ENCODE measurements around the gene IL36B.

Gene IL36B

GRCh38 chr2:113005030-113005509 lies 47.6 kb downstream of the IL36B start, which contains the start of gene IL36A:
Gene IL36A, plus strand, starts transcription at chr2:113005459. Its CDS starts 413 bp downstream, at chr2:113005872.
- DNase-seq = no peak

GRCh38 chr2:113002677-113003076 lies 50.0 kb downstream of the IL36B start:
- no peak for DNase-seq

DNA sequence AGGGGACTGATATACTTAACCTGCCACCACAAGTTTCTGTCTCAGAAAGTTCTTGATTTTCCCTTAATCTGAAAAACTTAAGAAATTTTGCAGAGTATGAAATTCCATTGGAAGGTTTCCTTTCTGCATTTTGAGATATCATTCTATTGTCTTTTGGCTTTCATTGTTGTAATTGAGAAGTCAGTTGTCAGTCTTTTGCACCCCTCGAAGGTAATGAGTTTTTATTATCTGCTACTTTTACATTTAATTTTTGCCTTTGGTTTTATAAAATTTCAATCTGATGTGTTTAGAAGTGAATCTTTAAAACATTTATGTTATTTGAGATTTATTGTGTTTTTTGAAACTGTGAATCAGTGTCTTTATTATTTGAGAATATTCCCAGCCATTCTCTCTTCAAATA lies 52.2 kb downstream of the IL36B start:
- DNase-seq = no peak

GRCh38 chr2:112997151-112997550 lies 55.5 kb downstream of the IL36B start:
- DNase-seq = no peak

DNA sequence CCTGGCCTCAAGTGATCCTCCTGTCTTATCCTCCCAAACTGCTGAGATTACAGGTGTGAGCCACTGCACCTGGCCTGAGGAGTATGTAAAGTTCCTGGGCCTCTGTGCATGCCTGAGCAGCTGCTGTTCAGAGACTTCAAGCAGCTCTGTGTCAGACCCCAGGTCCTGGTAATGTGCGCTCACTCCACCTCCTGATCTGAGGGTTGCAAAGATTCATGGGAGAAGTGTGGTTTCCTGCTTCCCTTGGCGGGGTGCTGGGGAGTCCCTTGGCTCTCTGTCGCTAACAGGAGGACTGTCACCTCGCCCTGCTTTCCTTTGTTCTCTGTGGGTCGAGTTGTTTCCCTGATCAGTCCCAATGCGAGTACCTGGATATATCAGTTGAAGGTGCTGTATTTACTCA lies 56.0 kb downstream of the IL36B start:
- no peak for DNase-seq

- no peak for DNase-seq
Observed at GRCh38 chr2:112995346-112995920, 57.2 kb downstream of the IL36B start.

DNA sequence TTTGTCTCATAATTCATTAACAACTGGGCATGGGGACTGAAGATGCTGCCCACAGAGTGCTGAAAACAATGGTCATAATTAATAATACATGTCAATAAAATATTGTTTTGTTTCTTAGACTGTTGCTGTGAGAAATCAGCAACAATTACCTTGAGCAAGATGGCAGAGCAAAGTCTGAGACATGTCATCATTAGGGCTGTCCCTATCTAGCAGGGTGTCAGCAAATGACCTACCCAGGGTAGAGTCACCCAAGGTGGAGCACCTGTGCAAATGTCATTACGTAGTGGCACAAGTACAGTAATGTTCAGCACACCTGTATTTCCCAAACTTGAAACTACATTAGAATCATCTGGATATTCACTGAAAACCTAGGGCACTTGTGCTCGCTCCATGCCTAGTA lies 58.0 kb downstream of the IL36B start:
- DNase-seq = no peak

DNA sequence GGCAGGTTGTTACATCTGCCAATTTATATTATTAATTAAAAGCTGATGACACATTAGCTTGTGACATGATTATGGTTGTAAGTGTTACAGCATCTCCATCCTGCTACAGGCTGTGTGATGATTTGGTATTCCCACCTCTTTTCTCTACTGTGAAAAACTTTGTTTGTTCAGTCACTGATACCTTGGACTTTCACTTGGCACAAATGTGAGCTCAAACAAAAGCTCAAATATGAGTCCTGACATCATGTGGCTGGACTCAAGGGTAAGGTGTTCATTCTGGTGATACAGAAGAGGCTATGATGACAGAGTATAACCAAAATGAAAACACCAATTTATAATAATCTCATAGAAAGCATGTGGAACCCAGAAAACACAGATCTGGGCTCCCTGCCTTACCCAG lies 58.8 kb downstream of the IL36B start:
- DNase-seq = no peak

GRCh38 chr2:112989611-112990010 lies 63.1 kb downstream of the IL36B start:
- DNase-seq = no peak

DNA sequence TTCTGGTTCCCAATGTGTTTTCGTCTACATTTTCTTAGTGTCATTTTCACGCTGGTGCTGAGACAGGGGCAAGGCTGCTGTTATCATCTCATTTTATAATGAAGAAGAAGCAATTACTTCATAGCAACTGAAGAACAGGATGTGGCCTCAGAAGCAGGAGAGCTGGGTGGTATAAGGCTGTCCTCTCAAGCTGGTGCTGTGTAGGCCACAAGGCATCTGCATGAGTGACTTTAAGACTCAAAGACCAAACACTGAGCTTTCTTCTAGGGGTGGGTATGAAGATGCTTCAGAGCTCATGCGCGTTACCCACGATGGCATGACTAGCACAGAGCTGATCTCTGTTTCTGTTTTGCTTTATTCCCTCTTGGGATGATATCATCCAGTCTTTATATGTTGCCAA lies 67.6 kb downstream of the IL36B start:
- DNase-seq = no peak

GRCh38 chr2:112980537-112980936 lies 72.1 kb downstream of the IL36B start:
- no peak for DNase-seq

GRCh38 chr2:112979731-112980130 lies 72.9 kb downstream of the IL36B start:
- no peak for DNase-seq

DNA sequence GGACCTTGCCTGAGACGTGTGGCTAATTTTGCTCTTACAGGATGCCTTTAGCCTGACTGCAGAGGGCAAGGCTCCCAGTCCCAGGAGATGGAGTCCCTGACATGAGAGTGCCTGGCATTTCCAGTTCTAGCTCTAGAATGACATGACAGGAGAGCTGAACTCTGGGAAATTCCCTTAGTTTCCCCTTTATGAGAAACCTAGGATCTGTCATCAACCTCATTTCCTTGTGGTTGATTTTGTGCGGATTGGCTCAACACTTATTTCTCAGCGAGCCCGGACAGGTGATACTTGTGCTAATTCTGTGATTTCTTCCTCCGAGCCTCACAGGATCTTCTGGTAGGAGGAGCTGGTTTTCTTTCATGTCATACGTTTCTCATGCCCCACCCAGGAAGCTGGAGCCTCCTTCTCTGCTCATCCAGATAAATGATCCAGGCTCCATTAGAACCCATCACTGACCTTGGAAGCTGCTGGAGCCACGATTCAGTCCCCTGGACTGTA lies 75.1 kb downstream of the IL36B start, which contains the start of gene IL36G:
TSS of gene IL36G (plus strand) at position 448 of the 498 bp plus-strand sequence. CDS start 633 bp downstream, outside the sequence.
- no peak for DNase-seq
